Right lung (tissue), 10 donors: Measurements from ENCODE around the gene IL17RD. TPM values are rescaled to one million over a fixed set of nuclear protein-coding genes. Genes with fewer than 3 reads are reported as not detected.
A peak's percentile ranks its signal among the peaks of the same experiment; 100 is the strongest.

ENCODE experiments used
- DNase-seq, 2 donors: peaks; one replicate each; pipeline ENCODE4 v3.0.0-alpha.2; 2013
- long read RNA-seq, 8 donors: transcript quantifications; one replicate each; lab custom pipeline, GENCODE V29; 2026
- polyA plus RNA-seq, 5 donors: library from polyadenylated mRNA; unstranded; fragments of 120-200 nt; gene quantifications; one replicate each; pipeline versions ENCODE4 v1.2.1 to v1.2.3, GENCODE V29; 2013; ENCODE audit warnings: inconsistent platforms in 1 of 5, low replicate concordance in 1 of 5; ENCODE audit not compliant: insufficient read length in 5 of 5, insufficient read depth in 1 of 5

The IL17RD gene
- polyA plus RNA-seq, result 10 to 100 TPM in 4 of 5 donors, 1 to 10 TPM in 1; 9.3 to 12.2 (median 10.9) TPM
- long read RNA-seq, donor 1, partial matches to known transcripts, result 5 of 5 reads
- long read RNA-seq, donor 1, other reads (novel, unspliced or antisense), result 0 of 5 reads
- long read RNA-seq, donor 2, partial matches to known transcripts, result 0 of 1 reads
- long read RNA-seq, donor 2, other reads (novel, unspliced or antisense), result 0 of 1 reads
- long read RNA-seq, donor 3, partial matches to known transcripts, result 0 of 1 reads
- long read RNA-seq, donor 3, other reads (novel, unspliced or antisense), result 0 of 1 reads
- long read RNA-seq, donor 4, result 0 reads
- long read RNA-seq, donor 5, result 0 reads
- long read RNA-seq, donor 6, result 0 reads
- long read RNA-seq, donor 7, full-length matches to known transcripts, result 1 of 1 reads
- long read RNA-seq, donor 7, partial matches to known transcripts, result 0 of 1 reads
- long read RNA-seq, donor 7, other reads (novel, unspliced or antisense), result 0 of 1 reads
- long read RNA-seq, donor 8, result 0 reads

DNA sequence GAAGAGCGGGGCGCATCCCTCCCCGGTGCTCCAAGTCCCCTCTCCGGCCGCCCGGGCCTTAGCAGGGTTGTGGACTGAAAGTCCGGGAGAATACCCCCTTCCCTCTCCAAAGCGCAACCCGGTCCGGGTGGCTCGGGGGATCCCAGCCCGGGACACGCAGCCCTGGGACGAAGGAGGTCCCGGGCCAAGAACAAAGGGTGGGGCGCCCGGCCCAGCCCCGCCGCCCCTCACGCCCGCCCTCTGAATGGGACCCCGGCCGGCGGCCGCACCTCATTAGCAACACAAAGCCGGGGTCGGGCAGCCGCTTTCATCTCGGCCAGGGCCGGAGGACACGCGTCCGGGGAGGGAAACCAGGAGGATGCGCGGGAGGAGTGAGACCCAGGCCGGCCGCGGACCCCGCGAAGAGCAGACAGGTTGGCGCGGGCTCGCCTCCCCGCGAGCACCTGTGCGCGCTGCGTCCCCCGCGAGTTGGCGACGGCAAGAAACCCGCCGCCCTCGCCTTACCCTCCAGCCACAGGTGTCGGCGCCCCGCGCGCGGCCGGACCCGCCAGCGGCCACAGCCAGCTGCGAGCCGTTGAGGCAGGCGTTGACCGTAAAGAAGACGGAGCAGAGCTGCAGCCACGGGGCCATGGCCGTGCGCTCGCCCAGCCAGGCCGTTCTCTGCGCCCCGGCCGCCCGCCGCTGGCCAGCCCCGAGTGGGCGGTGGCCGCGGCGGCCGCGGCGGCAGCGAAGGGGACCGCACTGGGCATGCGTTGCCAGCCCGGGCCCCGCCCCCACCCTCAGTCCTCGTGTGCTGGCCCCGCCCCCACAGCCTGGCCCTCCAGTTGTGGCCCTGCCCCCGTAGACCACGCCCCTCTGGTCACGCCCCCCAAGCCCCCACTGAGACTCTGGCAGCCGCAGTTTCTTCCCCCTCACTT, at the start of gene IL17RD:
TSS of gene IL17RD (minus strand) at position 697 of the 917 bp plus-strand sequence. CDS start at position 630, 67 bp downstream.
- DNase-seq, result peak; percentile 79 to 82

DNA sequence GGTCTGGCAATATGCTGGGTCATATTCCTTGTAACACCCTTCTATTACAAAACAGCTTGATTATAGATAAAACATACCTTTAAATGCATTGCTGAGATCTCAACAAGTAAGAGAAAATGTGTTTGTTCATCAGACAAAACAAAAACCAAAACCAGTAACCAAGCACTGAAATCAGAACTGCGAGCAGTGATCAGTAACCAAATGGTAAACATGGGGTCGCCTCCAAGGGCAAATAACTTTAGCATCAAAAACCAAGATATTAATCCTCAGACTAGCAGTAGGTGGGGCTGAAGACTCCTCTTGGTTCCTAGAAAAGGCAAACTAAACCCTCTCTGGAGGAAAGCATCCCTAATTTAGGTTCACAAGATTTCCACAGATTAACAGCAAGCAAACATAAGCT, 41.3 kb upstream of the IL17RD start:
- DNase-seq, result no peak

DNA sequence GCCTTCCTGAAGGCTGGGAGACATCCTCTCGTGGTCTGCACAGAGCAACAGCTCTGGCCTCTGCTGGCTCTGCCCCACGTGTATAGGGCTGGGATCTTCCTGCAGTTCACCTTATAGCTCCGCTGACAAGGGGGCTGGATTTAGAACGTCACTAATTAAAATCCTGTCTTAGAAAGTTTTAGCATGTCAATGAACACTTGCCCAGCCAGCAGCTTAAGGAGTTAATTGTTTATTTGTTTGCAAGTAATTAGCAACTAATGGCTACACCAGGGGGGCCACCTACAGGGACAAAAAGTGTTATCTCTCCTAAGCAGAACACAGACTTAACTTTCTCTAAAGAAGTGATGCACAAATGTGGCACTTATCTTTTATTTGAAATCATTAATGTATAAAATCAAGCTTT, 34.7 kb upstream of the IL17RD start, which contains the start of gene HESX1:
TSS of gene HESX1 (minus strand) at position 84 of the 403 bp plus-strand sequence. CDS start at position 24, 60 bp downstream.
- DNase-seq, result no peak

DNA sequence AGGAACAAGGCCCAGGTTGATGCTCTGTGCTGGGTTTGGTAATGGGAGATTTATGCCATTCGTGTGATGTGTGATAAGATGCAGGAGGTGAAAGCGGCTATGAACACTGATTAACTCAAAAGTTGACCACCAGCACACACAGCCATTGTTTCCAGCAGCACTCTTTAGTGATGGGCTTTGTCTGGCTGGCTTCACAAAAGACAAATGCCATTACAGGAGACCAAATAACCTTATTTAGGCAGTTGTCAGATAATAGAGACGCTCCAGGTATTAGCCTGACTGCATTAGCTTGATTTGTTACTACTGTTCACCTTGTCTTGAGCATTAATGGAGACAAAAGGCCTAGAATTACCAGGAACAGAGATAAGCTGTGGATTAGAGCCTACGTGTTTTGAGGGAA, 29.5 kb upstream of the IL17RD start:
- no peak for DNase-seq

DNA sequence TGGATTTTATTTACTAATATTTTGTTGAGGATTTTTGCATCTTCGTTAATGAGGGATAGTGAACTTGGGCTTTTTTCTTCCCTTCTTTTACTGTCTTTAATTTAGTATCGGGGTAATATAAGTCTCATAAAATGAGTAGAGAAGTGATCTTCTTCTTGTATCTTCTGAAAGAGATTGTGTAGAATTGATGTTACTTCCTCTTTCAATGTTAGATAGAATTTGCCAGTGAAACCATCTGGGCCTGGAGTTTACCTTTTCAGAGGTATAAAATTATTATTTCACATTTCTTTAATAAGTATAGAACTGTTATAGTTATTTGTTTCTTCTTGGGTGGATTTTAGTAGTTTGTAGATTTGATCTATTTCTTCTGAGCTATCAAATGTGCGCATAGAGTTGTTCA, 26.9 kb upstream of the IL17RD start:
- no peak for DNase-seq

DNA sequence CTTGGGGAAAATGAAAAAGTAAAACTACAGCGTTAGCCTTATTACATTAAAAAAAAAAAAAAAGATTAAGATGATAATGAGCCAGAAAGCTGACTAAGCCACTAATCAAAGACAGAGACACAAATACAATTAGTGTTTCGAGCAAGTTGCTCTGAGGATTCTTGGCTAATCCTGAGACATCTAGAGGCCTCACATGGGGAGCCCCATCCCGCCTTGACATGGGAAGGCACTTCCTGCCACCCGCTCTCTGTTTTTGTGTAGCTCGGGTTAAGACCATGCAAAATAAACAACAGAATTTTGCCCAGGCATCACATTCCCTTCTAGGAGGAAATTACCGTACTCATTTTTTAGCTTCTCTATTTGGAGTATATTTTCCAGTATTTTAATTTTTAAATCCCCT, 19.4 kb upstream of the IL17RD start:
- no peak for DNase-seq

DNA sequence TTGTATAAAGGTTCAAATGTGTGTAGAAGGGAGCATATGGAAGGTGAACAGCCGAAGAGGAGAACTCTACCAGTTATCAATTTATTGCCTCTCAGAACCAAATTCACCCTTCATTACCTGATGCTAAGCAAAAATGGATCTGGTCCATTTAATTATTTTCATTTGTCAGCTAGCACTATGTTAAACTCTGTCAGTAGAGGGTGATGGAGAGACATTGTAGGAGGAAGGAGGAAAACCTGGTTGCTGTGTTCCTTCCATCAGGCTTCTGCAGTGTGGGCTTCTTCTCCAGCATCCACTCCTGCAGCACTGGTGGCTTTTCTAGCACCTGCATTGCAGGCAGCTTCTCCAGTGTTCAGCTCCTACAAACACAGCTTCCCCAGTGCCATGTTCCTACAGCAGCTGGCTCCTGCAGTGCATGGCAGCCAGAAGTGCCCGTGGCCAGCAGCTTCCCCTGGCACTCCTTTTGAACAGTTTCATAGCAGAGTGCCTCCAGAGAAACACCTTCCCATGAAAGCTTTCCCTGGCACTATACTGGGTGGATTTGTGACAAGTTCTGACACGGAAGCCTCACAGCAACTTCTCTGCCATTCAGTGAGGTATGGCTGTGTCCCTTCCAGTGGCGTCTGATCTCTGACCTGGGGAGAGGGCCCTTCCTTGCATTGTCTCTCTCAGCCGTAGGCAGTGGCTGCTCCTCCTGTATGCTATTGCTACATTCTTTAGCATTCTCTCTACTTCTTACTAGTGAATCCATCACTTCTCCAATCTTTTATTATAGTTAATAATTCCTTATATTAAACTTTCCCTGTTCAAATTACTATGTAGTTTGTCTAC, 14.6 kb upstream of the IL17RD start:
- DNase-seq, result no peak

DNA sequence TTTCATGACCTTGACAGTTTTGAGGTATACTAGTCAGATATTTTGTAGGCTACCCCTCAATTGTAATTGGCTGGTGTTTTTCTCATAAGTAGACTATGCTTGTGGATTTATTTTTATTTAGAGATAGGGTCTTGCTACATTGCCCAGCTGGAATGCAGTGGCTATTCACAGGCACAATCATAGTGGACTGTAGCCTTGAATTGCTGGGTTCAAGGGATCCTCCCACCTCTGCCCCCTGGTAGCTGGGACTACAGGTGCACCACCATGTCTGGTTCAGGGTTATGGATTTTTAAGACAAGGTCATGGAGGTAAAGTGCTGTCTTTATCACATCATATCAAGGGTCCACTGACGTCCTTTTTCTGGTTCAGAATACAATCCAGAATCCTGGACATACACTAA, 10.9 kb upstream of the IL17RD start:
- DNase-seq, result no peak

DNA sequence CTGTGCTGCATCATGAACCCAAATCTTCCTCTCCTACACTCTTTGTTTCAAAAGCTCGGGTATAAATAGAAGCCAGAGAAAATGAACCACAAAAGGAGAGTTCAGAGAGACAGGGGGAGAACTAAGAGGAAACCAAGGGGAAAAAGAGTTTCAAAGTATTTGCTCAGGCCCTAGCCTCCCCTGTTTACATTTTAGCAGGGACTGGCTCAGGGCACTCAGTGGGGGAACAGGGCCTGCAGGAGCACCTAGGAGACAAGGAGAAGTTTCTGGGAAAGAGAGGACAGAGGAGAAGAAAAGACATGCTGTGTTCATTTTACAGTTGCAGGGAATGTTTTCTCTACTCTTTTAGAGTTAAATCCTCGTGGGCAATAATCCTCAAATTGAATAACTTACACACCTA, 8.5 kb upstream of the IL17RD start:
- no peak for DNase-seq

DNA sequence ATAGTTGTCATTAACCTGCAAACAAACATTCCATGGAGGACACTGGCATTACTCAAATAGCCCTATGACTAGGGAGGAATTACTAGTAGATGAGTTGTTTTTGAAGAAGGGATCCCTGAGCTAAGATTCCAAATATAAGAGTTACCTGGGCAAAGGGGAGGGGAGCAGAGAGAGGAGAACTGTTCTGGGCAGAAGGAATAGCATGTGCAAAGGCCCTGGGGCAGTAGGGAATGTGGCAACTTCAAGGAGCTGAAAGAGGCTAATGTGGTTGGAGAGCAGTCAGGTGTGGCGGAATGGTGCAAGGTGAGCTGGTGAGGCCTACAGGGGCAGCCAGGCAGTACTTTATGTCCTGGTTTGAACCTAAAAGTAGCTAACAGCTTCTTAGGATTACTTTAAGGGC, 5.8 kb upstream of the IL17RD start:
- DNase-seq, result no peak

DNA sequence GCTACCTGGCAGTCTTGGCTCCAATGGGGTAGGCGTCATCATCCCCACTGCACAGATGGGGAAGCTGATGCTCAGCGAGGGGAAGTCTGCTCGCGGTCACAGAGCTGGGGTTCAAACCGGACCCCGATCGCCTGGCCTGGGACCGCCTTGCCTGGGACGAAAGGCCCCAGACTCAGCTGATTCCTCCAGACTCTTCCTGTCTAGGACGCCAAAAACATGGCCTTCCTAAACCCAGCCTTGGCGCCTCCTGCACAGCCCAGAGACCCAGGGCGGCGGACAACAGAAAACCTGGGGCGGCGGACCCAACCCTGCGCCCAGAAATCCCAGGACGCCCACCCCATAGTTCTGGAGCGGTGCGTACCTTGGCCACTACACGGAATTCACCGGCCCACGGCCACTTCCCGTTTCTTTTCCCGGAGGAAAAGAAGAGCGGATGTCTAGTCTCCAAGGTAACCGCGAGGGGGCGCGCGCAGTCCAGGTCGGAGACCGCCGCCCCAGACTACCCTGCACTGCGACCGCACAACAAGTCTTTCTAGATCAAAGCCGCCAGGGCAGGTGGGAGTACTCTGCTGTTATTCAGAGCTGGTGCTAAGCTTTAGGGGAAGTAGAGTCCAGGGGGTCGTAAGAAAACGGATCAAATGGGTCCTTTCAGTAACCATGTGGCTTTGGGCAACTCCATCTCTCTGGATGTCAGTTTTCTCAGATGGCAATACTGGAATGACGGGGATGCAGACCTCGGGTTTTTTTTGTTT, 4.9 kb upstream of the IL17RD start:
- peak; percentile 66 to 69 for DNase-seq

DNA sequence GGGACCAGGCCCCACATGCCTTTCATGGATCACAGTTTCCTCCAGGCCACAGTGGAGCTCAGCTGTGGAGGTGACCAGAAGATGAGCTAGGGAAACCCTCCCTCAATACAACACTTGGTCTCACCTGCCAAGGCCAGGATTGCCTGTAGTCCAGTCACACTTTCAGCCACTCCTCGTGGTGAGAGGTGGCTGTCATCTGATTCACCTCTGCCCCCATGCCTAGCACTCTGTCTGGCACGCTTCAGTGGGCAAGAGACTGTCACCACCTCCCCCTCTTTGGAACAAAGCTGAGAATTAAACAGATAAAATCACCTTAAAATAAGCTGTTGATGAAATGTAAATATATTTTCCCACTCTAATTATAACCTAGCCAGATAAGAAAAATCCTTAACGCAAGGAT, 4.0 kb upstream of the IL17RD start:
- no peak for DNase-seq

DNA sequence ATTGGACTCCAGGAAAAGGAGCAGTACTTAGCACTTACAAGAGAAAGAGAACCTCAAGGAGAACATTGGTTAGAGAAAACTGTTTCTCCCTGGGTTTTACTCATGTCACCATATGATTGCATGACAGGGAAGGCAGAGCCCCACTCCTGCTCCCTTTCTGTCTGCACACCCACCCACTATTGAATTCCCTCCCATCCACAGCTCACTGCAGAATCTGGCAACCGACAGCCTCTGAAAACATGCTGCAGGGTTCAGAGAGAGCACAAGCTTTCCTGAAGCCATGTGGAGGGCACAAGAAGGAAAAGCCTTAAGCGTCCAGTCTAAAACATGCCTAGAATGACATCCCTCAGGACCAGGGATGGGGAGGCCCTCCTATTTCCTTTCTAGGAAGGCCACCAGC, 3.0 kb upstream of the IL17RD start:
- DNase-seq, result no peak

DNA sequence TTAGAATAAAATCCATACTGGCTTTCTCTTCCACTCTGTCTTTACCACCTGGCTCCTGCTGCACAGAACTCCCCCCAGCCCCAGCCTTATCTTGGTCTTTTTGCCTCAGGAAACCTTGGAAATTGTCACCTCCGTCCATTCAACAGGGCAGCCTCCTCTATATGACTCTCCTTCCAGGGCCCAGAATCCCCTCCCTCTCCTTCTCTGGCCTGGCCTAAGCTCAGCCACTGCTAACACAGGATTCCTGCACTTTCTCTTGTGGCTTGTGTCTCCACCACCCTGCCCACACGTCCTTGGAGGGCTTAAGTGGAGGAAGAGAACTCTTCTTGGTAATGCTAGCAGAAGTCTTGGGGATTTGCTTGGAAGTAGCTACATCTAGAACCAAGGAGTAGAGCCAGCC, 1.5 kb upstream of the IL17RD start:
- no peak for DNase-seq

DNA sequence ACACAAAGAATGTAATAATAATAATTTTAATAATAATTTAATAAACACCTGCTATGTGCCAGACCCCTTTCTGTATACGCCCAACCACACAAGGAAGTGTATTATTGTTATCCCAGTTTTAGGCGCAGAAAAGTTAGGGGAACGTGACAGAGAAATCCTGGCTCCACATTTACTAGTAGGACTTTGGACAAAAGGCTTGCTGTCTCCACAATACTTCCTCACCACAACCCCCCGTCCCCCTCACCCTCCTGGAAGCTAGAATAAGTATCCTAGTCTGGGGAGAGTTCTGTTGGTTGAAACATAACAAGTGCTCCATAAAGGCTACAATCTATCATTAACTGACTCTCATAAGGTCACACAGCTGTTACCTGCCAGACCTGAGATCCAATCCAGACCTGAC, 488 bp upstream of the IL17RD start:
- DNase-seq, result no peak

DNA sequence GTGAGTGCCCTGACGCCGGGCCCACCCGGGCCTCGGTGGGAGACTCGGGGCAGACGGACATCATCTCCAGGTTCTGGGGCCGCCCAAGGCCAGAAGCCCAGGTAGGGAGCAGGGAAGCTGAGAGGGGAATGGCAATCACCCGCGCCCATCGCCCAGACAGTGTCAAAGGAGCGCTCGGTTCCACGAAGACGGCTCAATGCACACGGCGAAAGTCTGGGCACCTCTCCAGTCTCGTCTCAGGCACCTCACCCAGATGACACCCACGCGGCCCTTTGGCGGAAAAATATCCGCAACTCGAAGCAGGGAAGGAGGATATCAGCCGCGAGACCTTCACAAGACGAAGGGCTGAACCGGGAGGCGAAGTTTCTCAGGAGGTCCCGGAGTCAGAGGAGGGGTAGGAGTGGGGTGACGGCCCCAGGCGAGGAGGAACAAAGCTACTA, 916 bp downstream of the IL17RD start:
- DNase-seq, result peak in 1 of 2 donors; percentile 51

DNA sequence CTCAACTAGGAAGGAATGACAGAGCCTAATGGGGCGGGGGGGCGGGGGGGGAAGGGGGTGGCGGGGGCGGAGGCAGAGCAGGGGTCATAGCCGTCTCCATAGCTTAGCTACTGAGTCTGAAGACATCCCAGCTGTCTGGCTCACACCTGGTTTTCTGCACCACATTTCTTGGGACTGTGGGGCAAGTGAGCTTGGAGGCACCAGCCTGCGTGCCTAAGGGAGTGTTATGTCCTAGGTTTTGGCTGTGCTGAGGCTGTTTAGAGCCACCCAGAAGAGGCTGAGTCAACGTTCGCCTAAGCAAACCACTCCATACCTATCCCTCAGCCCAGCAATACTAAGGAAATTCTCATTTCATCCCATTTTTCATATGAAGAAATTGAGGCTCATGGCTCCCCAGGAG, 1.4 kb downstream of the IL17RD start:
- DNase-seq, result no peak

DNA sequence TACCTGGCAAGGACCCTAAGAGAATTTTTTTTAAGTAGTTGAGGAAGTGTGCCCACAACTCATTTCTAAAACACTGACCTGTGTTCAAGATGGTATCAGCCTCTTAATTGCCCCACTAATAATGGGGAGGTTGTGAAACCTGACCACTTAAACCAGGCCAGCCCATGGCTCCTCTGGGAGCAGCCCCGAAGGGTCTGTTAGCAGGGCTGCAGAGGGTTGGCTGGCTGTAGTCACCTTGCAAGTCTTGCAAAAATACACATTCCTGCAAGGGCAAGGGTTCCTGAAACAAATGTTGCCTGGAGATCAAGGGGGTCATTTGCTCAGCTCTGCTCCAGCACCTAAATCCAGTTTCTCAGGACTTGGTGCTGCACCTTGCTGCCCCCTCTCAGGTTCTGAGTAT, 3.2 kb downstream of the IL17RD start:
- DNase-seq, result no peak

DNA sequence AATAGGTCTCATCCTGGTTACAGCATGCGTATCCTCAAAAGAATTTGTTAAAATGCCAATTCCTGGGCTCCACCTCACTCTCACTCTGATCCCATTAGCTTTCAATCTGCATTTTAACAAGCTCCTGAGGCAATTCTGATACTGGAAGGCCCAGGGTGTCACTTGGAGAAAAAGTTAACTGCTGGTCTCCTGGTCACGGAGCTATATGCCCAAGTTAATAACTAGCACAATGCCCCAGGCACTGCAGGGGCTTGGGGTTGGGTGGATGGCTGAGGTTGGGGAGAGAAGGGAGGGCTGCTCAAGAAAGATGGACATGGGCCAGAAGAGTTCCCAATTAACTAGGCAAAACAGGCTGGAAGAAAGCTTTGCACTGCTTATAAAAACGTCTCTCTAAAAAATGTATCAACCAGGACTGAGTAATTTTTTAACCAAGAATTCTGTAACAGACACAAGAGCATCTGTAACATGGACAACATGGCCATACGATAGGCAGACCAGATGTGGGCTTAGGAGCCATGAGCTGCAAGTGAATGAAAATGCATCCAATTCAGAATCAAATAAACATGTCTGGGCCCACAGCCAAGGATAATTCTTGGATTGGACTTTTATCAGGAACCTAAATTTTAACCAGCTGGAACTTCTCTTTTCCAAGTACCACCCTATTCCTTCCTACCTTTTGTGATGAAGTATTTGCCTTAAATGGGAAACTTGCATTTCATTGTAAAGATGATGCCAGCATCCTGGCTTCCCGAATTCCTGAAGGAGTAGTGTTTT, 4.2 kb downstream of the IL17RD start:
- no peak for DNase-seq
